A549 treated with dexamethasone at 1 μM for 4 hours (cell line): ENCODE results near the gene C11orf86. TPM values are rescaled to one million over a fixed set of nuclear protein-coding genes. Genes with fewer than 3 reads are reported as not detected.

ENCODE experiments used
- total RNA-seq: library from RNA; stranded (reverse); fragments of 200-300 nt; extraction: Qiagen RNA extraction; gene quantifications from 5 replicates; pipeline ENCODE4 v1.2.3, GENCODE V29; 2022

Gene C11orf86, protein sequence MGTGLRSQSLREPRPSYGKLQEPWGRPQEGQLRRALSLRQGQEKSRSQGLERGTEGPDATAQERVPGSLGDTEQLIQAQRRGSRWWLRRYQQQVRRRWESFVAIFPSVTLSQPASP
- 37.3 to 63.3 TPM (median 53.3 TPM) in 5 replicates for total RNA-seq

DNA sequence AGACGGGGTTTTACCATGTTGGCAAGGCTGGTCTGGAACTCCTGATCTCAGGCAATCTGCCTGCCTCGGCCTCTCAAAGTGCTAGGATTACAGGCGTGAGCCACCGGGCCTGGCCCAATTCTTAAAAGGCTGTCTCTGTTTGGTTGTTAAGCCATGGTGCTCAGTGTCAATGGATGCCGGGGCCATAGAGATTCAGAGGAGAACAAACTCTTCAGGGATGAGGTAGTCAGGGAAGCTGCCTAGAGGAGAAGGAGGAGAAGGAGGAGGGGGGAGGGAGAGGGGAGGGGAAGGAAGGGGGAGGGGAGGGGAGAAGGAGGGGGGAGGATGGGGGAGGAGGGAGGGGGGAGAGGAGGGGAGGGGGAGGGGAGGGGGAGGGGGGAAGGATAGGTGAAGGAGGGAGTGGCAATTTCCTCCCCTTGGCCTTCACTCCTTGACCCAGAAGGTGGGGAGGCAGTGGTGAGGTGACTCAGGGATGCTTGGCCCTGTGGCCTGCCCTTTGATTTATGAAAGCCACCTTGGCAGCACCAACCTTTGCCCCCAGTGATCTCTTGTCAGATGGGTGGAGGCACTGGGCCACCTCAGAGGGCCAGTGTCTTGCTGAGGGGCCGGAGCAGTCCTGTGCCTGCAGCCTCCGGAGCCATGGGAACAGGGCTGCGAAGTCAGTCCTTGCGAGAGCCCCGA is at the start of gene C11orf86:
TSS of gene C11orf86 (plus strand) at position 581 of the 681 bp plus-strand sequence. CDS start at position 640, 59 bp downstream.

DNA sequence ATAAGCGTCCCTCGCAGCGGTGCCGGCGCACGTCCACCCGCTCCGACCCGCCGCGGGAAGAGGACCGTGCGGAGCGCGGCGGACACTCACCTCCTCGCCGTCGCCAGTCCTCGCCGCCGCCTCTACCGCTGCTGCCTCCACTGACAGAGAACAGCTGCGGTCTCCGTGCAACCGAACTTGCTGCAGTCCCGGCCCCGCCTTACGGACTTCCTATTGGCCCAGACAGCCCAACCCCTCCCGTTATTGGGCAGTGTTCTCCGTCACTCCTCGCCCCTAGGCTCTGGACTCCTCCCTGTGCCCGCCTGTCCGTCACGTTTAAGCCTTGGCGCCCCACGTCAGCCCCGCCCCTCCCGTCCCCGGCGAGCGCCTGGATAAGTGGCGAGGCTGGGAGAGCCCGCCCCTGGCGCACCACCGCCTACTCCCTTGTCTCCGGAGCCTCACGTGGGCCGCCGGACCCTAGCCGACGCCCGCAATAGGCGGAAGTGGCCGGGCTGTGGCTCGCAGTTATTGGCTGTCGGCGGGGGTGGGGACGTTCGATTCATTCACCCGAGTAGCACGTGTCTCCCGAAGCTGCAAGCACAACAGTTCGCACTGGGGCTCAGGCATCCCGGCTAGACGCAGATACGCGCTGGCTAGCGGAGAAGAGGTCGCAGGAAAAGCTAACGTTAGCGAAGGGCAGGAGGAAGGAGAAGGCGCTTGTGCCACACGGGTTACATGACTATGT is 16.7 kb upstream of the C11orf86 start, which contains the start of gene PC:
TSS of gene PC (minus strand) at position 152 of the 724 bp plus-strand sequence. CDS start 86,224 bp downstream, outside the sequence.

DNA sequence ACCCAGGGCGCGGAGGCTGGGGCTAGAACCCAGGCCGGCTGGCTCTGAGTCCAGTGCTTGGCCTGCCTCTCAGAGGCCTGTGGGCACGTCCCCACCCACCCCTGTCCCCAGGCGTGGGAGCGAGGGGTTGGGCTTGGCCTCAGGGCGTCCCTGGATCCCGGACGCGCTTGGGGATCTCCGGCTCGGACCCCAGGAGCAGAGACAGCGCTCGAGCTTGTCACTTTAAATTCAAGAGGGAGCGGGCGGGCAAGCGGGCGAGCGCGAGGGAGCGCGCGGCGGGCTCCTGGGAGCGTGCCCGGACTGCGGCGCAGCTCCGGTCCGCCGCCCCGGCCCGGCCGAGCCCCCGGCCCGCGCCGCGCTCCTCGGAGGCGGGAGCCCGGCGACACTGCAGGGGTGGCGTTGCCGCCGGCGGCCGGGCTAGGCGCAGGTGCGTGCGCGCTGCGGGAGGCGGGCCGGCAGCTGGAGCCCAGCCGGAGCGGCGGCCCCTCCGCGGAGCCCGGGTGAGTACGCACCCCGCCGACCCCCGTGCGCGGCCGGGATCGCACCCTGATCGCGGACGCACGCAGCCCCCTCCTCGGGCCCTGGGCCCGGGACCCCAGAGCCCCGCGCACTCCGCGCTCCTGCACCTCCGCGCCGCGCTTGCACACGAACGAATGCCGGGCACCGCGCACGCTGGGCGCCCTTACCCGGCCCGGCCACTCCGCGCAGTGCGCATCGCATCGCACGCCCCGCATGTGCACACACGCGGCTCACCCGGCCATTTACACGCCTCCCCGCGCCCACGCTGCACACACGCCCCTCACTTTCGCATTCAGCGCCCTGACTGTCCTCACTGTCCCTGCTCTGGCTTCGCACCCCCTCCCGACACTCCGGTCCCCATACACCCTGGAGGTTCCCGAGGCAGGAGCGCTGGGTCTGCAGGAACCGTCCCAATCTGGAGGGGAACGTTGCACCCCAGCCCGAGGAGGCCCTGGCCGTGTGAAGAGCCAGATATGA is 48.2 kb downstream of the C11orf86 start, which contains the start of gene SYT12:
TSS of gene SYT12 (plus strand) at position 174 of the 996 bp plus-strand sequence. CDS start 7,011 bp downstream, outside the sequence.

Other genes starting within 250 kb of the C11orf86 start
- gene SPTBN2, start 246.1 kb upstream of the C11orf86 start, total RNA-seq, result 6.7 to 10.6 TPM (median 9.9 TPM) in 5 replicates
- 36.7 to 56.6 TPM (median 53.1 TPM) in 5 replicates for gene RCE1, start 131.9 kb upstream of the C11orf86 start, total RNA-seq
- gene LRFN4, start 118.2 kb upstream of the C11orf86 start, total RNA-seq, result 73.8 to 122 TPM (median 105 TPM) in 5 replicates
- gene PC, start 16.9 kb upstream of the C11orf86 start, total RNA-seq, result 25.5 to 42.4 TPM (median 39.9 TPM) in 5 replicates
- gene SYT12, start 47.8 kb downstream of the C11orf86 start, total RNA-seq, result 13.7 to 23.4 TPM (median 22.3 TPM) in 5 replicates
- 31.4 to 50.8 TPM (median 45.6 TPM) in 5 replicates for gene RHOD, start 81.5 kb downstream of the C11orf86 start, total RNA-seq
- gene KDM2A, start 144.0 kb downstream of the C11orf86 start, total RNA-seq, result 36.1 to 51.0 TPM (median 47.4 TPM) in 5 replicates